Smooth muscle cell (in vitro differentiated cells): ENCODE results near the gene LSM4. TPM values are rescaled to one million over a fixed set of nuclear protein-coding genes. Genes with fewer than 3 reads are reported as not detected.

Experiments
- DNase-seq: peaks from one replicate; lab custom pipeline; 2025; ENCODE audit not compliant: unreplicated experiment; lab: John Stamatoyannopoulos, UW
- H2AFZ ChIP-seq: fragments of 200-600 bp; sonication (generic); 2 replicates; pipeline ENCODE4 v1.6.0; 2016; ENCODE audit warnings: antibody characterized with exemption, low read depth, mild to moderate bottlenecking
- H3F3A ChIP-seq: fragments of 200-600 bp; sonication (generic); 2 replicates; pipeline ENCODE4 v1.6.0; 2017; ENCODE audit warnings: antibody characterized with exemption, low read depth
- H3K27ac ChIP-seq: fragments of 200-600 bp; sonication (generic); 2 replicates; pipeline ENCODE4 v1.5.1; 2016; ENCODE audit warnings: low read depth, mild to moderate bottlenecking
- H3K27me3 ChIP-seq: fragments of 200-600 bp; sonication (generic); 2 replicates; pipeline ENCODE4 v1.6.1; 2016; ENCODE audit warnings: low read depth, mild to moderate bottlenecking
- H3K36me3 ChIP-seq: fragments of 200-600 bp; sonication (generic); 2 replicates; pipeline ENCODE4 v1.5.1; 2016; ENCODE audit warnings: low read depth
- H3K4me1 ChIP-seq: fragments of 200-600 bp; sonication (generic); 2 replicates; pipeline ENCODE4 v1.5.1; 2016; ENCODE audit warnings: low read depth
- H3K4me2 ChIP-seq: fragments of 200-600 bp; sonication (generic); 2 replicates; pipeline ENCODE4 v1.6.0; 2016; ENCODE audit warnings: mild to moderate bottlenecking
- H3K4me3 ChIP-seq: fragments of 200-600 bp; sonication (generic); 2 replicates; pipeline ENCODE4 v1.5.1; 2016; ENCODE audit warnings: mild to moderate bottlenecking
- H3K79me2 ChIP-seq: fragments of 200-600 bp; sonication (generic); 2 replicates; pipeline ENCODE4 v1.6.0; 2016; ENCODE audit warnings: low read depth, mild to moderate bottlenecking
- H3K9ac ChIP-seq: fragments of 200-600 bp; sonication (generic); 2 replicates; pipeline ENCODE4 v1.6.0; 2016; ENCODE audit warnings: low read depth
- H3K9me3 ChIP-seq: fragments of 200-600 bp; sonication (generic); replicated peaks from 2 replicates; pipeline ENCODE4 v1.5.1; 2016; ENCODE audit warnings: low read depth
- H4K20me1 ChIP-seq: fragments of 200-600 bp; sonication (generic); 2 replicates; pipeline ENCODE4 v1.6.0; 2016; ENCODE audit warnings: low read depth
- WGBS: methylation state at CpG from one replicate; pipeline ENCODE4 v1.1.7; 2016; ENCODE audit warnings: low lambda C conversion rate; 5-methylcytosine and 5-hydroxymethylcytosine counted together
- polyA plus RNA-seq: library from polyadenylated mRNA; unstranded; fragments of >200 nt; fragmentation: Nextera tagmentation; extraction: Ambion mirVana; gene quantifications from 2 replicates; pipeline ENCODE4 v1.2.1, GENCODE V29; 2016
- total RNA-seq: library from RNA; depleted of rRNA; stranded (reverse); fragments of >200 nt; gene quantifications from 2 replicates; pipeline ENCODE4 v1.2.3, GENCODE V29; 2014
- TF ChIP-seq, protein P1 (sequence below): fragments of 200-600 bp; sonication (generic); IDR thresholded peaks from 2 replicates; pipeline ENCODE4 v1.5.1; 2017; ENCODE audit warnings: borderline replicate concordance, mild to moderate bottlenecking, antibody characterized with exemption; ENCODE audit not compliant: insufficient read depth, poor library complexity, severe bottlenecking

The LSM4 gene
- total and polyA plus RNA-seq, 2 experiments from 2014 or later, result 116 to 156 TPM

GRCh38 chr19:18339723-18340122, 16.8 kb upstream of the LSM4 start:
- H3K27ac ChIP-seq, result no peak overlapping the region
- H3K36me3 ChIP-seq, result no peaks in the 10 kb centered on the region
- no peak overlapping the region for H2AFZ ChIP-seq
- no peak overlapping the region for H3K4me3 ChIP-seq
- H3K79me2 ChIP-seq, result no peaks in the 10 kb centered on the region
- TF ChIP-seq, protein P1, sequence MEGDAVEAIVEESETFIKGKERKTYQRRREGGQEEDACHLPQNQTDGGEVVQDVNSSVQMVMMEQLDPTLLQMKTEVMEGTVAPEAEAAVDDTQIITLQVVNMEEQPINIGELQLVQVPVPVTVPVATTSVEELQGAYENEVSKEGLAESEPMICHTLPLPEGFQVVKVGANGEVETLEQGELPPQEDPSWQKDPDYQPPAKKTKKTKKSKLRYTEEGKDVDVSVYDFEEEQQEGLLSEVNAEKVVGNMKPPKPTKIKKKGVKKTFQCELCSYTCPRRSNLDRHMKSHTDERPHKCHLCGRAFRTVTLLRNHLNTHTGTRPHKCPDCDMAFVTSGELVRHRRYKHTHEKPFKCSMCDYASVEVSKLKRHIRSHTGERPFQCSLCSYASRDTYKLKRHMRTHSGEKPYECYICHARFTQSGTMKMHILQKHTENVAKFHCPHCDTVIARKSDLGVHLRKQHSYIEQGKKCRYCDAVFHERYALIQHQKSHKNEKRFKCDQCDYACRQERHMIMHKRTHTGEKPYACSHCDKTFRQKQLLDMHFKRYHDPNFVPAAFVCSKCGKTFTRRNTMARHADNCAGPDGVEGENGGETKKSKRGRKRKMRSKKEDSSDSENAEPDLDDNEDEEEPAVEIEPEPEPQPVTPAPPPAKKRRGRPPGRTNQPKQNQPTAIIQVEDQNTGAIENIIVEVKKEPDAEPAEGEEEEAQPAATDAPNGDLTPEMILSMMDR, result peak; percentile 15
- H3K9me3 ChIP-seq, result no peaks in the 10 kb centered on the region
- H4K20me1 ChIP-seq, result no peaks in the 10 kb centered on the region
- H3K9ac ChIP-seq, result no peak overlapping the region
- H3K4me1 ChIP-seq, result peaks cover 6% of the 10 kb centered on the region
- no peak overlapping the region for H3K4me2 ChIP-seq
- no peak for DNase-seq
- 55% methylated on average over 6 of the region's 6 CpGs for WGBS
- no peaks in the 10 kb centered on the region for H3F3A ChIP-seq
- no peaks in the 10 kb centered on the region for H3K27me3 ChIP-seq

DNA sequence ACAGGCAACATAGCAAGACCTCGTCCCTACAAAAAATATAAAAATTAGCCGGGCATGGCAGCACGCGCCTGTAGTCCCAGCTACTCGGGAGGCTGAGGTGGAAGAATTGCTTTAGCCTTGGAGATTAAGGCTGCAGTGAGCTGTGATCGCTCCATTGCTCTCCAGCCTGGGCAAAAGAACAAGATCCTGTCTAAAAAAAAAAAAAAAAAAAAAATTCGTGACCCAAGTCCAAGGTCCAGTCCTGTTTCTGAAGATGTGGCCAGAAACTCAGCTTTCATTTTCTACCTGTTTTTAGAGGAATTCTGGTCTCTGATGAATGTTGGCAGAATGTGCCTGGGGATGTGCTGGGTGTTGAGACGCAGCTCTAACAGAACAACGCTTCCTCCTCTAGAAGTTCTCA, 15.7 kb upstream of the LSM4 start:
- no peak for DNase-seq
- no peak overlapping the region for H2AFZ ChIP-seq

GRCh38 chr19:18336121-18336520, 13.2 kb upstream of the LSM4 start:
- 71% methylated on average over 7 of the region's 7 CpGs for WGBS

More for the DNA sequence above, 15.7 kb upstream of the LSM4 start:
- no peaks in the 10 kb centered on the region for H3F3A ChIP-seq
- H3K9me3 ChIP-seq, result no peaks in the 10 kb centered on the region
- H4K20me1 ChIP-seq, result no peaks in the 10 kb centered on the region
- no peaks in the 10 kb centered on the region for H3K79me2 ChIP-seq
- 89% methylated on average over 9 of the region's 9 CpGs for WGBS
- H3K27ac ChIP-seq, result no peak overlapping the region
- no peaks in the 10 kb centered on the region for H3K4me1 ChIP-seq
- H3K4me3 ChIP-seq, result no peak overlapping the region
- no peak overlapping the region for H3K9ac ChIP-seq
- H3K4me2 ChIP-seq, result no peak overlapping the region
- TF ChIP-seq, protein P1, result no peak
- H3K36me3 ChIP-seq, result no peaks in the 10 kb centered on the region
- H3K27me3 ChIP-seq, result no peaks in the 10 kb centered on the region

DNA sequence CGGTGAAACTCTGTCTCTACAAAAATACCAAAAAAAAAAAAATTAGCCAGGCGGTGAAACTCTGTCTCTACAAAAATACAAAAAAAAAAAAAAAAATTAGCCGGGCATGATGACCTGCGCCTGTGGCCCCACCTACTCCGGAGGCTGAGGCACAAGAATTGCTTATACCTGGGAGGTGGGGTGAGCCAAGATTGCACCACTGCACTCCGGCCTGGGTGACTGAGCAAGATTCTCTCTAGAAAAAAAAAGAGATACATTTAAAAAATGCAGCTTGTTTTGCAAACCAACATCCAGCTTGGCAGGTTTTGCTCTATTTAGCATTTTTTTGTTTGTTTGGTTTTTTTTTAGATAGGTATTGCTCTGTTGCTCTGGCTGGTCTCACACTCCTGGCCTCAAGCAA, 10.8 kb upstream of the LSM4 start:
- Histone ChIP-seq H3K79me2 (no peaks in the 10 kb centered on the region), H3K4me1 (peaks cover 7% of the 10 kb centered on the region), H3K36me3 (no peaks in the 10 kb centered on the region), H4K20me1 (no peaks in the 10 kb centered on the region), H3K9ac (no peak overlapping the region), H3K4me3 (no peak overlapping the region), H3K9me3 (no peaks in the 10 kb centered on the region), H3K27ac (peak overlapping the region; percentile 42), H2AFZ (no peak overlapping the region), H3F3A (peaks cover 3% of the 10 kb centered on the region), H3K4me2 (no peak overlapping the region), H3K27me3 (no peaks in the 10 kb centered on the region)
- DNase-seq, result no peak
- WGBS, result 70% methylated on average over 6 of the region's 6 CpGs
- TF ChIP-seq, protein P1, result no peak

More at GRCh38 chr19:18336121-18336520, 13.2 kb upstream of the LSM4 start:
- TF ChIP-seq, protein P1, result no peak
- Histone ChIP-seq H4K20me1 (no peaks in the 10 kb centered on the region), H3K27ac (no peak overlapping the region), H3K4me3 (no peak overlapping the region), H3K4me1 (no peaks in the 10 kb centered on the region), H3K9me3 (no peaks in the 10 kb centered on the region), H2AFZ (no peak overlapping the region), H3K36me3 (no peaks in the 10 kb centered on the region), H3F3A (no peaks in the 10 kb centered on the region), H3K4me2 (no peak overlapping the region), H3K27me3 (no peaks in the 10 kb centered on the region), H3K79me2 (no peaks in the 10 kb centered on the region), H3K9ac (no peak overlapping the region)
- DNase-seq, result no peak
